Measurements from ENCODE around the gene SOCS7.

DNA sequence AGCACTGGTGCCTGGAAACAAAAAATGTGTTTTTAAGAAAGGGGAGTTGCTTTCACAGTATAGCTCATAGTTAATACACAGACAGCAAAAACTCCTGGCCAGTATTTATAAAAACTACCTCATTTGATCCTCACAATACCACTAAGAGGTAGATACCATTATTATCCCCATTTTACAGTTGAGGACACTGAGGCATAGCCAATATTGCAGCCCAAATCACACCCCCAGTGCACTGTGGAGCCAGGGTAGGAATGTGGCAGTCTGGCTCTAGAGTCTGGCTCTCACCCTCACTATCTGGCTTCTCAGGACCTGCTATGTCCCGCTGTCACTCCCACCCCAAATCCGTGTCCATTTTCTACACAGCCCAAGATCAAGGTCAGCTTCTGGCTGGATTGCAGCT is 79.2 kb downstream of the SOCS7 start:
- TF ChIP-seq CHD1 (IDR thresholded peaks at IDR 0.05; ENCODE audit: low read depth, low read length), result no peak
- TF ChIP-seq, protein P1, sequence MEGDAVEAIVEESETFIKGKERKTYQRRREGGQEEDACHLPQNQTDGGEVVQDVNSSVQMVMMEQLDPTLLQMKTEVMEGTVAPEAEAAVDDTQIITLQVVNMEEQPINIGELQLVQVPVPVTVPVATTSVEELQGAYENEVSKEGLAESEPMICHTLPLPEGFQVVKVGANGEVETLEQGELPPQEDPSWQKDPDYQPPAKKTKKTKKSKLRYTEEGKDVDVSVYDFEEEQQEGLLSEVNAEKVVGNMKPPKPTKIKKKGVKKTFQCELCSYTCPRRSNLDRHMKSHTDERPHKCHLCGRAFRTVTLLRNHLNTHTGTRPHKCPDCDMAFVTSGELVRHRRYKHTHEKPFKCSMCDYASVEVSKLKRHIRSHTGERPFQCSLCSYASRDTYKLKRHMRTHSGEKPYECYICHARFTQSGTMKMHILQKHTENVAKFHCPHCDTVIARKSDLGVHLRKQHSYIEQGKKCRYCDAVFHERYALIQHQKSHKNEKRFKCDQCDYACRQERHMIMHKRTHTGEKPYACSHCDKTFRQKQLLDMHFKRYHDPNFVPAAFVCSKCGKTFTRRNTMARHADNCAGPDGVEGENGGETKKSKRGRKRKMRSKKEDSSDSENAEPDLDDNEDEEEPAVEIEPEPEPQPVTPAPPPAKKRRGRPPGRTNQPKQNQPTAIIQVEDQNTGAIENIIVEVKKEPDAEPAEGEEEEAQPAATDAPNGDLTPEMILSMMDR (conservative IDR thresholded peaks at IDR 0.05; ENCODE audit: low read depth, low read length), result no peak
- no peak for TF ChIP-seq RCOR1 (IDR thresholded peaks at IDR 0.05; ENCODE audit: insufficient replicate concordance, low read length)
- no peak for TF ChIP-seq MXI1 (IDR thresholded peaks at IDR 0.05; ENCODE audit: borderline replicate concordance, low read depth, low read length)
- no peak for TF ChIP-seq POLR2A (IDR thresholded peaks at IDR 0.05; ENCODE audit: low read depth, low read length)
- no peak for TF ChIP-seq FOS (IDR thresholded peaks at IDR 0.05; ENCODE audit: low read depth, low read length)
- no peak for TF ChIP-seq RFX5 (IDR thresholded peaks at IDR 0.05; ENCODE audit: low read depth, low read length)
